Tibial nerve (tissue), 4 donors: ENCODE results near the gene LLGL2. TPM values are rescaled to one million over a fixed set of nuclear protein-coding genes. Genes with fewer than 3 reads are reported as not detected.

ENCODE experiments used
- DNase-seq, 2 donors: peaks; one replicate each; pipeline ENCODE4 v3.0.0-alpha.2; 2019; ENCODE audit warnings: low spot score in 2 of 2
- H3K27ac ChIP-seq, 4 donors: fragments of 200-600 bp; sonication (generic) in 3 of 4; one replicate each; pipeline ENCODE4 v1.5.1; 2017 to 2019; ENCODE audit warnings: mild to moderate bottlenecking in 1 of 4
- H3K27me3 ChIP-seq, 2 donors: fragments of 200-600 bp; sonication (generic) in 1 of 2; one replicate each; pipeline versions ENCODE4 v1.5.1 to v1.6.0; 2017 to 2019
- H3K36me3 ChIP-seq, 3 donors: fragments of 200-600 bp; sonication (generic); one replicate each; pipeline ENCODE4 v1.5.1; 2018 to 2019
- H3K4me1 ChIP-seq, 4 donors: fragments of 200-600 bp; sonication (generic) in 3 of 4; one replicate each; pipeline ENCODE4 v1.5.1; 2017 to 2019
- H3K4me3 ChIP-seq, 4 donors: fragments of 200-600 bp; sonication (generic) in 3 of 4; one replicate each; pipeline ENCODE4 v1.5.1; 2017 to 2019; ENCODE audit warnings: mild to moderate bottlenecking in 1 of 4, moderate library complexity in 1 of 4
- H3K9me3 ChIP-seq, 4 donors: fragments of 200-600 bp; sonication (generic) in 3 of 4; one replicate each; pipeline ENCODE4 v1.5.1; 2017 to 2019
- CTCF ChIP-seq, 5 experiments: fragments of 200-600 bp in 3 of 5; fragments of 450-650 bp in 2 of 5; sonication (generic) in 3 of 5; IDR thresholded peaks; one replicate each; pipeline ENCODE4 v1.5.1; 2016 to 2019; ENCODE audit warnings: antibody characterized with exemption in 5 of 5, mild to moderate bottlenecking in 3 of 5, moderate library complexity in 2 of 5
- EP300 ChIP-seq, 2 donors: sonication (generic); formaldehyde crosslinking; IDR thresholded peaks; one replicate each; pipeline ENCODE4 v1.6.1; 2017; ENCODE audit warnings: antibody characterized with exemption in 2 of 2, mild to moderate bottlenecking in 1 of 2
- POLR2A ChIP-seq, 2 donors: fragments of 450-650 bp; IDR thresholded peaks; one replicate each; pipeline ENCODE4 v1.6.1; 2017; ENCODE audit warnings: antibody characterized with exemption in 2 of 2, mild to moderate bottlenecking in 2 of 2, moderate library complexity in 2 of 2
- WGBS, 2 donors: methylation state at CpG; one replicate each; pipeline ENCODE4 v1.1.5; 2018; 5-methylcytosine and 5-hydroxymethylcytosine counted together
- total RNA-seq, 4 donors: library from RNA; depleted of rRNA; stranded (reverse); fragments of >200 nt; gene quantifications; one replicate each; pipeline ENCODE4 v1.1.0, GENCODE V29; 2016

LLGL2 gene
- total RNA-seq, 4 donors from 2014 or later, result 8.4 to 18.4 (median 8.8) TPM

- Histone ChIP-seq H3K27me3 (no peaks in the 10 kb centered on the region), H3K4me3 (no peak overlapping the region), H3K4me1 (no peaks in the 10 kb centered on the region), H3K9me3 (no peaks in the 10 kb centered on the region), H3K36me3 (peaks cover 0 to 31% (median 0%) of the 10 kb centered on the region in 3 donors), H3K27ac (peak overlapping the region in 3 of 4 donors; percentile 52 to 62 (median 62))
- peak in 1 of 2 donors; percentile 16 for DNase-seq
- TF ChIP-seq EP300 (IDR thresholded peaks at IDR 0.05) (peak in 1 of 2 donors; percentile 16), POLR2A (IDR thresholded peaks at IDR 0.05) (no peak)
- 70 to 73% methylated on average over 4 to 8 of the region's 15 CpGs for WGBS, 2 donors
Observed at GRCh38 chr17:75571197-75571884, 45.8 kb downstream of the LLGL2 start.

- no peaks in the 10 kb centered on the region for H3K27me3 ChIP-seq
- H3K9me3 ChIP-seq, result no peaks in the 10 kb centered on the region
- H3K27ac ChIP-seq, result peak overlapping the region in 2 of 4 donors; percentile 52 to 62
- 89 to 94% methylated on average over 11 to 16 of the region's 16 CpGs for WGBS, 2 donors
- H3K4me3 ChIP-seq, result no peak overlapping the region
- peaks cover 0 to 31% (median 0%) of the 10 kb centered on the region in 3 donors for H3K36me3 ChIP-seq
- H3K4me1 ChIP-seq, result no peaks in the 10 kb centered on the region
- TF ChIP-seq POLR2A (IDR thresholded peaks at IDR 0.05), result no peak
- TF ChIP-seq CTCF (IDR thresholded peaks at IDR 0.05), result no peak
- no peak for TF ChIP-seq EP300 (IDR thresholded peaks at IDR 0.05)
- no peak for DNase-seq
Observed at GRCh38 chr17:75571885-75572215, 46.4 kb downstream of the LLGL2 start.

- Histone ChIP-seq H3K4me1 (no peaks in the 10 kb centered on the region), H3K36me3 (peaks cover 0 to 31% (median 0%) of the 10 kb centered on the region in 3 donors), H3K4me3 (no peak overlapping the region), H3K9me3 (no peaks in the 10 kb centered on the region), H3K27me3 (no peaks in the 10 kb centered on the region), H3K27ac (no peak overlapping the region)
- no peak for DNase-seq
- WGBS, 2 donors, result 87 to 94% methylated on average over 24 to 31 of the region's 39 CpGs
- TF ChIP-seq POLR2A (IDR thresholded peaks at IDR 0.05), result no peak
- no peak for TF ChIP-seq CTCF (IDR thresholded peaks at IDR 0.05)
- TF ChIP-seq EP300 (IDR thresholded peaks at IDR 0.05), result no peak
Observed at GRCh38 chr17:75572713-75573539, 47.4 kb downstream of the LLGL2 start.

- Histone ChIP-seq H3K9me3 (no peaks in the 10 kb centered on the region), H3K36me3 (peaks cover 0 to 31% (median 0%) of the 10 kb centered on the region in 3 donors), H3K27ac (no peak overlapping the region), H3K4me1 (peaks cover 0 to under 1% (median 0%) of the 10 kb centered on the region in 4 donors), H3K27me3 (no peaks in the 10 kb centered on the region), H3K4me3 (no peak overlapping the region)
- TF ChIP-seq EP300 (IDR thresholded peaks at IDR 0.05) (no peak), CTCF (IDR thresholded peaks at IDR 0.05) (no peak), POLR2A (IDR thresholded peaks at IDR 0.05) (no peak)
- WGBS, 2 donors, result 90 to 93% methylated on average over 12 to 16 of the region's 16 CpGs
- no peak for DNase-seq
Observed at GRCh38 chr17:75573540-75573957, 48.1 kb downstream of the LLGL2 start.

GRCh38 chr17:75573994-75574393, 48.5 kb downstream of the LLGL2 start:
- Histone ChIP-seq H3K27me3 (no peaks in the 10 kb centered on the region), H3K36me3 (peaks cover 0 to 31% (median 0%) of the 10 kb centered on the region in 3 donors), H3K4me3 (no peak overlapping the region), H3K9me3 (no peaks in the 10 kb centered on the region), H3K27ac (no peak overlapping the region), H3K4me1 (peaks cover 0 to 5% (median 0%) of the 10 kb centered on the region in 4 donors)
- TF ChIP-seq EP300 (IDR thresholded peaks at IDR 0.05), result no peak
- no peak for DNase-seq
- WGBS, 2 donors, result 81 to 85% methylated on average over 11 to 13 of the region's 13 CpGs
